Pancreas (tissue), 10 donors: ENCODE results near the gene EPHA3. TPM values are rescaled to one million over a fixed set of nuclear protein-coding genes. Genes with fewer than 3 reads are reported as not detected.

Experiments used
- ATAC-seq, 4 donors: fragments of 200-7000 bp; cut with Tn5 transposase; one replicate each; pipeline versions ENCODE4 v1.8.0 to v1.9.1; 2020; ENCODE audit warnings: mild to moderate bottlenecking in 4 of 4, moderate library complexity in 4 of 4
- DNase-seq, 6 donors: peaks; one replicate each; pipeline ENCODE4 v3.0.0-alpha.2; 2020
- FAIRE-seq: peaks from 2 replicates; lab custom pipeline; 2012; peaks lifted over from hg19 to GRCh38; lab: Jason Lieb, UNC
- H3K27ac ChIP-seq, 4 donors: fragments of 200-600 bp; sonication (generic); 1 replicate in 3 of 4; 2 replicates in 1 of 4; pipeline versions ENCODE4 v1.5.0 to v1.8.0; 2020
- H3K27me3 ChIP-seq, 4 donors: fragments of 200-600 bp; one replicate each; pipeline ENCODE4 v1.8.0; 2021
- H3K36me3 ChIP-seq, 3 donors: fragments of 200-600 bp; sonication (generic) in 1 of 3; one replicate each; pipeline versions ENCODE4 v1.5.0 to v1.8.0; 2020 to 2021
- H3K4me1 ChIP-seq, 3 donors: fragments of 200-600 bp; one replicate each; pipeline ENCODE4 v1.8.0; 2021
- H3K4me3 ChIP-seq, 4 donors: fragments of 200-600 bp; sonication (generic) in 2 of 4; one replicate each; pipeline versions ENCODE4 v1.5.0 to v1.8.0; 2020 to 2021
- H3K9me3 ChIP-seq, 4 donors: fragments of 200-600 bp; one replicate each; pipeline ENCODE4 v1.8.0; 2021
- CTCF ChIP-seq, 4 donors: fragments of 200-600 bp; sonication (generic) in 3 of 4; IDR thresholded peaks; one replicate each; pipeline versions ENCODE4 v1.5.0 to v1.8.0; 2021; ENCODE audit warnings: antibody characterized with exemption in 4 of 4
- WGBS, 2 donors: extraction: QIAGEN DNeasy Blood & Tissue Kit; methylation state at CpG; one replicate each; pipeline ENCODE4 v1.1.7; 2013; 5-methylcytosine and 5-hydroxymethylcytosine counted together
- intact Hi-C, 3 donors: fragments of 100-400 bp; cut with DNase I; formaldehyde crosslinking; loops; one replicate each; pipeline versions ENCODE4 v1.11.1 to v1.14.2; 2022
- polyA plus RNA-seq, 2 donors: library from polyadenylated mRNA; stranded (reverse); fragments of 200-250 nt; gene quantifications; one replicate each; pipeline ENCODE4 v1.2.3, GENCODE V29; 2013
- total RNA-seq, 6 donors: library from RNA; stranded (reverse); fragmentation: NEBNext Ultra II Directional in 4 of 6; extraction: Animal tissue kit (Norgen Biotek cat#: 25700) in 4 of 6; gene quantifications; one replicate each; pipeline versions ENCODE4 v1.2.1 to v1.2.4, GENCODE V29; 2021 to 2023
- donor health status: healthy with polysubstance abuse.
- donor health status: DM: no; HTN: no; CAD: no; lungs with moderate emphysema.
- donor health status: DM: no; HTN: no; CAD: no.
- donor health status: control.
- donor health status: control.
- donor health status: Bipolar disorder and iron deficiency.
- donor health status: DM: yes; HTN: yes; CAD: no.
- donor health status: DM: no; HTN: no; CAD: no.
- donor health status: DM: no; HTN: no; CAD: no.
- donor health status: DM: yes; HTN: yes; CAD: no.

The EPHA3 gene
- total and polyA plus RNA-seq, 8 donors, result 0.27 to 7.7 (median 0.80) TPM

GRCh38 chr3:89276116-89276515 lies 168.7 kb downstream of the EPHA3 start:
- H3K27me3 ChIP-seq, result no peaks in the 10 kb centered on the region
- no peak overlapping the region for H3K4me3 ChIP-seq
- H3K36me3 ChIP-seq, result no peaks in the 10 kb centered on the region
- H3K9me3 ChIP-seq, result no peaks in the 10 kb centered on the region
- intact Hi-C loops, result no loop called here
- no peak for ATAC-seq
- TF ChIP-seq CTCF (IDR thresholded peaks at IDR 0.05), result no peak
- H3K4me1 ChIP-seq, result no peaks in the 10 kb centered on the region
- FAIRE-seq, result no peak
- no peak for DNase-seq
- H3K27ac ChIP-seq, result no peak overlapping the region

GRCh38 chr3:89278302-89279025 lies 171.0 kb downstream of the EPHA3 start:
- DNase-seq (peak in 2 of 6 donors; percentile 11 to 15), FAIRE-seq (no peak), ATAC-seq (peak; percentile 34 to 79 (median 56))
- no peak for TF ChIP-seq CTCF (IDR thresholded peaks at IDR 0.05)
- Histone ChIP-seq H3K36me3 (no peaks in the 10 kb centered on the region), H3K27me3 (no peaks in the 10 kb centered on the region), H3K4me1 (no peaks in the 10 kb centered on the region), H3K27ac (no peak overlapping the region), H3K4me3 (no peak overlapping the region), H3K9me3 (no peaks in the 10 kb centered on the region)
- WGBS, 2 donors, result 43 to 47% methylated on average over 9 of the region's 9 CpGs
- intact Hi-C loops, result no loop called here

GRCh38 chr3:89280301-89280700 lies 172.9 kb downstream of the EPHA3 start:
- ATAC-seq, result no peak
- H3K4me3 ChIP-seq, result no peak overlapping the region
- intact Hi-C loops, result no loop called here
- WGBS, 2 donors, result 80 to 88% methylated on average over 2 of the region's 2 CpGs
- H3K36me3 ChIP-seq, result no peaks in the 10 kb centered on the region
- H3K4me1 ChIP-seq, result no peaks in the 10 kb centered on the region
- DNase-seq, result no peak
- H3K27ac ChIP-seq, result no peak overlapping the region
- TF ChIP-seq CTCF (IDR thresholded peaks at IDR 0.05), result no peak
- no peaks in the 10 kb centered on the region for H3K9me3 ChIP-seq
- no peaks in the 10 kb centered on the region for H3K27me3 ChIP-seq
- FAIRE-seq, result no peak

- Histone ChIP-seq H3K4me3 (no peak overlapping the region), H3K4me1 (no peaks in the 10 kb centered on the region), H3K9me3 (no peaks in the 10 kb centered on the region), H3K27ac (no peak overlapping the region), H3K36me3 (no peaks in the 10 kb centered on the region), H3K27me3 (no peaks in the 10 kb centered on the region)
- FAIRE-seq, result no peak
- no peak for TF ChIP-seq CTCF (IDR thresholded peaks at IDR 0.05)
- DNase-seq, result no peak
- intact Hi-C loops, result no loop called here
- 95 to 96% methylated on average over 11 of the region's 11 CpGs for WGBS, 2 donors
- ATAC-seq, result no peak
Observed at GRCh38 chr3:89280822-89281365, 173.5 kb downstream of the EPHA3 start.

GRCh38 chr3:89287902-89288508 lies 180.6 kb downstream of the EPHA3 start:
- DNase-seq (no peak), FAIRE-seq (no peak), ATAC-seq (no peak)
- intact Hi-C loops, result no loop called here
- Histone ChIP-seq H3K27me3 (no peaks in the 10 kb centered on the region), H3K9me3 (no peaks in the 10 kb centered on the region), H3K4me3 (no peak overlapping the region), H3K27ac (no peak overlapping the region), H3K36me3 (no peaks in the 10 kb centered on the region), H3K4me1 (no peaks in the 10 kb centered on the region)
- TF ChIP-seq CTCF (IDR thresholded peaks at IDR 0.05), result no peak
- 87 to 94% methylated on average over 1 of the region's 1 CpG for WGBS, 2 donors
